MM.1S (cell line): ENCODE data around the gene CHDH.

Experiments
- DNase-seq: peaks from one replicate; pipeline ENCODE4 v3.0.0-alpha.2; 2015
- H2AFZ ChIP-seq: fragments of 300-600 bp; sonication (generic); 2 replicates; pipeline ENCODE4 v1.6.0; 2016; ENCODE audit warnings: antibody characterized with exemption, low read length
- H3F3A ChIP-seq: fragments of 300-600 bp; sonication (generic); 2 replicates; pipeline ENCODE4 v1.6.1; 2016; ENCODE audit warnings: mild to moderate bottlenecking, antibody characterized with exemption, low read length, moderate library complexity, mixed read lengths; ENCODE audit not compliant: insufficient read depth
- H3K27ac ChIP-seq: fragments of 300-600 bp; sonication (generic); 2 replicates; pipeline ENCODE4 v1.5.1; 2016; ENCODE audit warnings: mild to moderate bottlenecking, low read length
- H3K27me3 ChIP-seq: fragments of 300-600 bp; sonication (generic); replicated peaks from 2 replicates; pipeline ENCODE4 v1.6.0; 2016; ENCODE audit warnings: low read length; ENCODE audit not compliant: insufficient read depth
- H3K36me3 ChIP-seq: fragments of 300-600 bp; sonication (generic); replicated peaks from 2 replicates; pipeline ENCODE4 v1.6.1; 2016; ENCODE audit warnings: mild to moderate bottlenecking, low read length, mixed read lengths; ENCODE audit not compliant: insufficient read depth
- H3K4me1 ChIP-seq: fragments of 300-600 bp; sonication (generic); 2 replicates; pipeline ENCODE4 v1.6.1; 2016; ENCODE audit warnings: low read length, mixed read lengths
- H3K4me2 ChIP-seq: fragments of 300-600 bp; sonication (generic); 2 replicates; pipeline ENCODE4 v1.6.0; 2016; ENCODE audit warnings: low read depth, low read length
- H3K4me3 ChIP-seq: fragments of 300-600 bp; sonication (generic); 2 replicates; pipeline ENCODE4 v1.5.1; 2016; ENCODE audit warnings: low read length, mixed read lengths
- H3K79me2 ChIP-seq: fragments of 300-600 bp; sonication (generic); 2 replicates; pipeline ENCODE4 v1.6.1; 2016; ENCODE audit warnings: mixed run types, low read length, mixed read lengths
- H3K9ac ChIP-seq: fragments of 300-600 bp; sonication (generic); 2 replicates; pipeline ENCODE4 v1.6.1; 2016; ENCODE audit warnings: low read length, mixed read lengths
- H3K9me2 ChIP-seq: fragments of 300-600 bp; sonication (generic); replicated peaks from 2 replicates; pipeline ENCODE4 v1.6.1; 2016; ENCODE audit warnings: mild to moderate bottlenecking, low read length, mixed read lengths; ENCODE audit not compliant: insufficient read depth
- H3K9me3 ChIP-seq: fragments of 300-600 bp; sonication (generic); replicated peaks from 2 replicates; pipeline ENCODE4 v1.6.1; 2016; ENCODE audit warnings: mild to moderate bottlenecking, low read length, mixed read lengths; ENCODE audit not compliant: insufficient read depth
- H4K20me1 ChIP-seq: fragments of 300-600 bp; sonication (generic); 2 replicates; pipeline ENCODE4 v1.6.1; 2016; ENCODE audit warnings: mild to moderate bottlenecking, low read length, moderate library complexity, mixed read lengths; ENCODE audit not compliant: insufficient read depth
- CTCF ChIP-seq: fragments of 300-600 bp; sonication (generic); IDR thresholded peaks from 2 replicates; pipeline ENCODE4 v1.5.1; 2016; ENCODE audit warnings: antibody characterized with exemption, low read length, mixed read lengths
- EZH2 ChIP-seq: fragments of 300-600 bp; sonication (generic); optimal IDR thresholded peaks from 2 replicates; pipeline ENCODE3; 2017; ENCODE audit warnings: low read depth, mild to moderate bottlenecking, antibody characterized with exemption, low read length, mixed read lengths
- EZH2phosphoT487 ChIP-seq: fragments of 300-600 bp; sonication (generic); IDR thresholded peaks from 2 replicates; pipeline ENCODE4 v1.6.1; 2018; ENCODE audit warnings: antibody characterized with exemption, low read length

Gene CHDH

GRCh38 chr3:53834429-53835095, 11.7 kb downstream of the CHDH start:
- Histone ChIP-seq H3K9me3 (no peaks in the 10 kb centered on the region), H4K20me1 (no peaks in the 10 kb centered on the region), H3K4me2 (no peak overlapping the region), H2AFZ (no peak overlapping the region), H3K27ac (no peak overlapping the region), H3K4me3 (no peak overlapping the region), H3K9me2 (no peaks in the 10 kb centered on the region), H3K36me3 (no peaks in the 10 kb centered on the region), H3K79me2 (no peaks in the 10 kb centered on the region), H3K9ac (no peak overlapping the region), H3K27me3 (no peaks in the 10 kb centered on the region), H3K4me1 (no peaks in the 10 kb centered on the region), H3F3A (no peaks in the 10 kb centered on the region)
- DNase-seq = no peak
- TF ChIP-seq CTCF (no peak), EZH2 (no peak), EZH2phosphoT487 (no peak)

GRCh38 chr3:53833700-53834099, 12.5 kb downstream of the CHDH start:
- Histone ChIP-seq H3K9ac (no peak overlapping the region), H3K4me2 (no peak overlapping the region), H4K20me1 (no peaks in the 10 kb centered on the region), H3K9me2 (no peaks in the 10 kb centered on the region), H3K4me3 (no peak overlapping the region), H3K36me3 (no peaks in the 10 kb centered on the region), H3K79me2 (no peaks in the 10 kb centered on the region), H3K4me1 (no peaks in the 10 kb centered on the region), H3K27ac (no peak overlapping the region), H2AFZ (no peak overlapping the region), H3K9me3 (no peaks in the 10 kb centered on the region), H3F3A (no peaks in the 10 kb centered on the region), H3K27me3 (no peaks in the 10 kb centered on the region)
- TF ChIP-seq EZH2phosphoT487 = no peak
- DNase-seq = no peak

GRCh38 chr3:53833053-53833645, 13.1 kb downstream of the CHDH start:
- Histone ChIP-seq H3K4me2 (no peak overlapping the region), H3K9me2 (no peaks in the 10 kb centered on the region), H3K79me2 (no peaks in the 10 kb centered on the region), H2AFZ (no peak overlapping the region), H3K9me3 (no peaks in the 10 kb centered on the region), H3K4me1 (no peaks in the 10 kb centered on the region), H3K27me3 (no peaks in the 10 kb centered on the region), H3K4me3 (no peak overlapping the region), H3K36me3 (no peaks in the 10 kb centered on the region), H4K20me1 (no peaks in the 10 kb centered on the region), H3F3A (no peaks in the 10 kb centered on the region), H3K27ac (no peak overlapping the region), H3K9ac (no peak overlapping the region)
- TF ChIP-seq EZH2phosphoT487 (no peak), CTCF (no peak), EZH2 (no peak)
- no peak for DNase-seq

- DNase-seq = no peak
- Histone ChIP-seq H3K79me2 (no peaks in the 10 kb centered on the region), H4K20me1 (no peaks in the 10 kb centered on the region), H3K9me3 (no peaks in the 10 kb centered on the region), H3K27ac (no peak overlapping the region), H3K9me2 (no peaks in the 10 kb centered on the region), H2AFZ (no peak overlapping the region), H3K36me3 (no peaks in the 10 kb centered on the region), H3K9ac (no peak overlapping the region), H3K4me2 (no peak overlapping the region), H3K4me3 (no peak overlapping the region), H3K27me3 (no peaks in the 10 kb centered on the region), H3F3A (no peaks in the 10 kb centered on the region), H3K4me1 (no peaks in the 10 kb centered on the region)
- no peak for TF ChIP-seq EZH2
Observed at GRCh38 chr3:53830944-53831343, 15.3 kb downstream of the CHDH start.
